Gastrocnemius medialis (tissue), 4 donors: ENCODE data around the gene MZT1. TPM values are rescaled to one million over a fixed set of nuclear protein-coding genes. Genes with fewer than 3 reads are reported as not detected.

Source experiments
- ATAC-seq, 2 donors: fragments of 150-250 bp; one replicate each; pipeline ENCODE4 v1.9.1; 2016
- DNase-seq, 2 donors: peaks; one replicate each; pipeline ENCODE4 v3.0.0-alpha.2; 2019
- H3K27ac ChIP-seq, 4 donors: fragments of 200-600 bp; sonication (generic); 1 replicate in 1 of 4; 2 replicates in 3 of 4; pipeline ENCODE4 v1.5.1; 2016 to 2018; ENCODE audit warnings: mild to moderate bottlenecking in 2 of 4, moderate library complexity in 1 of 4
- H3K27me3 ChIP-seq, 3 donors: fragments of 200-600 bp; sonication (generic) in 2 of 3; 1 replicate in 1 of 3; 2 replicates in 2 of 3; pipeline versions ENCODE4 v1.5.1 to v1.6.0; 2016 to 2019; ENCODE audit warnings: mild to moderate bottlenecking in 1 of 3, moderate library complexity in 1 of 3
- H3K36me3 ChIP-seq, 2 donors: fragments of 200-600 bp; sonication (generic) in 1 of 2; one replicate each; pipeline ENCODE4 v1.5.1; 2017 to 2018
- H3K4me1 ChIP-seq, 2 donors: fragments of 200-600 bp; sonication (generic) in 1 of 2; one replicate each; pipeline ENCODE4 v1.5.1; 2016 to 2017; ENCODE audit warnings: mild to moderate bottlenecking in 2 of 2
- H3K4me3 ChIP-seq, 4 donors: fragments of 200-600 bp; sonication (generic) in 3 of 4; 1 replicate in 1 of 4; 2 replicates in 3 of 4; pipeline ENCODE4 v1.5.1; 2016 to 2019; ENCODE audit warnings: mild to moderate bottlenecking in 2 of 4
- H3K9me3 ChIP-seq, 3 donors: fragments of 200-600 bp; sonication (generic) in 2 of 3; 1 replicate in 1 of 3; 2 replicates in 2 of 3; pipeline ENCODE4 v1.5.1; 2016 to 2019
- POLR2A ChIP-seq, 2 donors: fragments of 450-650 bp; IDR thresholded peaks; one replicate each; pipeline ENCODE4 v1.6.1; 2017; ENCODE audit warnings: antibody characterized with exemption in 2 of 2, mild to moderate bottlenecking in 2 of 2, moderate library complexity in 2 of 2
- in situ Hi-C, 4 donors: fragments of 200-750 bp; cut with MboI; loops; one replicate each; pipeline versions ENCODE4 v1.15.0 to v1.8.0; 2017; ENCODE audit warnings: low sequenced_read_pairs in 4 of 4
- intact Hi-C: fragments of 100-400 bp; cut with DNase I; formaldehyde crosslinking; loops from one replicate; pipeline ENCODE4 v1.15.1; 2023; ENCODE audit warnings: low total_unique reads
- total RNA-seq, 4 donors: library from RNA; depleted of rRNA; stranded (reverse); fragments of >200 nt; gene quantifications; one replicate each; pipeline versions ENCODE4 v1.1.0 to v1.2.3, GENCODE V29; 2016
- TF ChIP-seq, protein P1 (sequence below), 5 experiments: fragments of 450-650 bp in 3 of 5; fragments of 200-600 bp in 2 of 5; sonication (generic) in 2 of 5; IDR thresholded peaks in 4 of 5; conservative IDR thresholded peaks in 1 of 5; 1 replicate in 4 of 5; 2 replicates in 1 of 5; pipeline ENCODE4 v1.5.1; 2016 to 2019; ENCODE audit warnings: antibody characterized with exemption in 5 of 5, mild to moderate bottlenecking in 3 of 5, moderate library complexity in 3 of 5

The MZT1 gene, protein sequence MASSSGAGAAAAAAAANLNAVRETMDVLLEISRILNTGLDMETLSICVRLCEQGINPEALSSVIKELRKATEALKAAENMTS
- 10 to 100 TPM in 2 of 4 donors, 1 to 10 TPM in 2; 7.7 to 17.0 (median 10.7) TPM for total RNA-seq

DNA sequence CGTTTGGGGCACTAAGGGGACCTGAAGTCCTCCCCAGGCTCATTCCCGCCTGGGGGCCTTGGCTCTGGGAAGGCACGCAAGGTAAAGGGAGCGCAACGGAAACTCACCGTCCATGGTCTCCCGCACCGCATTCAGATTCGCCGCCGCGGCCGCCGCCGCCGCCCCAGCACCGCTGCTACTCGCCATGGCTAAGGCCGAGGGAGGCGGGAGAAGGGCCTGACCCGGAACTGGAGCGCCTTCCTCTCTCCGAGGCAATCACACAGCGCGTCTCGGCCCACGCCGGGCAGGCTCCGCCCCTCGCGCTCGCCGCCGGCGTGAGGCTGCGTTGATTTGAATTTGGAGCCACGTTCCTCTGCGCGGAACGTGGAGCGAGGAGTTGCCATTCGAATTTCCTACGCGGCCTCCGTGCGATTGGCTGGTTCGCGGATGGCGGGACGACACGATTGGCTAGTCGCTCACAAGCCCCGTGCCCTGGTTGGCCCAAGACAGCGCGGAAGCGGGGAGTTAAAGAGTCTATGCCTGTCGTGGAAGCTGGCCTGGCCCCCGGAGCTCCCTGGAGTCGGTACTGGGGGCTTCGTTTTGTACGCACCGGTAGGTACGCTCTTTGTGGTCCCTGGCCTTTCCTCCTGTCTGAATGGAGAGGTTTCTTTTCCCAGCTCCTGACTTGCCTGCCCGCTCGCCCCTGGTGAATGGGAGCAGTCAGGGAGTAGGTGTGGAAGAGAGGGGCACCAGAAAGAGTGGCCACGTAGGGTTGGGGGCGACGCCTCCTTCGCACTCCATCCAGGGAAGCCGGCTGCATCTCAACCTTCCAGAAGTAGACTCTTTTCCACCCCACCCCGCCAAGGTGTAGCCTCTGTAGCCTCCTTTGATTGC lies at the start of gene MZT1, which contains the start of gene BORA:
Gene MZT1, minus strand, starts transcription at position 213 of the 873 bp plus-strand sequence. Its CDS starts 27 bp downstream, at position 186.
Gene BORA, plus strand, starts transcription at position 507 of the 873 bp plus-strand sequence. CDS start 1,018 bp downstream, outside the sequence.
- H3K36me3 ChIP-seq = no peaks in the 10 kb centered on the region
- TF ChIP-seq, protein P1, sequence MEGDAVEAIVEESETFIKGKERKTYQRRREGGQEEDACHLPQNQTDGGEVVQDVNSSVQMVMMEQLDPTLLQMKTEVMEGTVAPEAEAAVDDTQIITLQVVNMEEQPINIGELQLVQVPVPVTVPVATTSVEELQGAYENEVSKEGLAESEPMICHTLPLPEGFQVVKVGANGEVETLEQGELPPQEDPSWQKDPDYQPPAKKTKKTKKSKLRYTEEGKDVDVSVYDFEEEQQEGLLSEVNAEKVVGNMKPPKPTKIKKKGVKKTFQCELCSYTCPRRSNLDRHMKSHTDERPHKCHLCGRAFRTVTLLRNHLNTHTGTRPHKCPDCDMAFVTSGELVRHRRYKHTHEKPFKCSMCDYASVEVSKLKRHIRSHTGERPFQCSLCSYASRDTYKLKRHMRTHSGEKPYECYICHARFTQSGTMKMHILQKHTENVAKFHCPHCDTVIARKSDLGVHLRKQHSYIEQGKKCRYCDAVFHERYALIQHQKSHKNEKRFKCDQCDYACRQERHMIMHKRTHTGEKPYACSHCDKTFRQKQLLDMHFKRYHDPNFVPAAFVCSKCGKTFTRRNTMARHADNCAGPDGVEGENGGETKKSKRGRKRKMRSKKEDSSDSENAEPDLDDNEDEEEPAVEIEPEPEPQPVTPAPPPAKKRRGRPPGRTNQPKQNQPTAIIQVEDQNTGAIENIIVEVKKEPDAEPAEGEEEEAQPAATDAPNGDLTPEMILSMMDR (IDR thresholded peaks at IDR 0.05 in 4 of 5, conservative IDR thresholded peaks at IDR 0.05 in 1 of 5) = no peak
- TF ChIP-seq POLR2A (IDR thresholded peaks at IDR 0.05) = peak in 1 of 2 donors; percentile 24
- peak within 1 kb of the TSS; percentile 71 to 81 (median 76) for H3K27ac ChIP-seq
- ATAC-seq = peak; percentile 98
- in situ Hi-C loops (loop anchor here in 1 of 4 donors (5.0 kb wide), 1 partner anchor 55 kb away; the partner anchor contains the start of genes DIS3 and PIBF1), intact Hi-C loops (loop anchor here (1.0 kb wide), 1 partner anchor 55 kb away; the partner anchor contains the start of gene PIBF1)
- DNase-seq = peak; percentile 89 to 94
- H3K4me3 ChIP-seq = peak within 1 kb of the TSS; percentile 75 to 90 (median 82)
- H3K9me3 ChIP-seq = no peaks in the 10 kb centered on the region
- peaks cover 8 to 18% of the 10 kb centered on the region in 2 donors for H3K4me1 ChIP-seq
- H3K27me3 ChIP-seq = no peaks in the 10 kb centered on the region

DNA sequence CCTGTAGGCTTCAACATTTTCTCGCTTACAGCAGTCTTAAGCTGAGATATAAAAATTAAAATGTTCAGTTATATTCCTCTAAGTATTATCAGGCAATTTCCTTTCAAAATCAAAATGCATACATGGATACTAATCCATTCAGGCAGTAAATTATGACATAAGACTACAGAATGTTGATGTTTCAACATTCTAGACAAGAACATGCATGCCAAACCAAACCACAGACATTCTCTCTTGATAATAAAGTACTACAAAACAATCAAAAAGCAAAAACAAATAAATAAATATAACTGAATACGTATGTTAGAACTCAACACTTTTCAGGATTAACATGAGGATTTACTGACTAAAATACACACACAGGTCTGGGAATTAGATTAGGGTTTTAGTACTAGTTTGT lies 46.6 kb upstream of the MZT1 start:
- H3K4me3 ChIP-seq = no peak overlapping the region
- TF ChIP-seq, protein P1 (IDR thresholded peaks at IDR 0.05 in 4 of 5, conservative IDR thresholded peaks at IDR 0.05 in 1 of 5) = no peak
- no peak for TF ChIP-seq POLR2A (IDR thresholded peaks at IDR 0.05)
- in situ Hi-C loops (no loop called here), intact Hi-C loops (no loop called here)
- no peak for DNase-seq
- H3K36me3 ChIP-seq = peaks cover 18 to 93% of the 10 kb centered on the region in 2 donors
- H3K27me3 ChIP-seq = no peaks in the 10 kb centered on the region
- no peaks in the 10 kb centered on the region for H3K9me3 ChIP-seq
- H3K27ac ChIP-seq = no peak overlapping the region
- ATAC-seq = no peak
- no peaks in the 10 kb centered on the region for H3K4me1 ChIP-seq

DNA sequence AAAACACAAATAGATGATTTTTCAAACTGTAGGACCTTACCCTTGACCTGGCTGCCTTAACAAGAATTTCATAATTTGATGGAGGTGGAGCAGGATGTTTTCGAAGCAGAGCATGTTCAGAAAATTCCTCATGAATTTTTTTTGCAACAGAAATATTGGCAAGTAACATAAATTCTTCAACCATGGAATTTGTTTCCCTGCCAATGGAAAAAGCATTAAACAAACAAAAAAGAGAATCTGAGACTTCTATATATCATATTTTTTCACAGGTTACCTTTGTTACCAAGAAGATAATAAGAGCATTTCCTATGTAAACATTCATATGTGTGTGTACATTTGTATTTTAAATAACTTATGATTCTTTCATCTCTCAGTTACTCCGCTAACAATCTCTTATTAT lies 36.0 kb upstream of the MZT1 start:
- Histone ChIP-seq H3K9me3 (no peaks in the 10 kb centered on the region), H3K4me3 (no peak overlapping the region), H3K36me3 (peaks cover 5 to 97% of the 10 kb centered on the region in 2 donors), H3K4me1 (no peaks in the 10 kb centered on the region), H3K27ac (no peak overlapping the region), H3K27me3 (no peaks in the 10 kb centered on the region)
- ATAC-seq = no peak
- no peak for DNase-seq
- intact Hi-C loops = no loop called here
- TF ChIP-seq, protein P1 (IDR thresholded peaks at IDR 0.05 in 4 of 5, conservative IDR thresholded peaks at IDR 0.05 in 1 of 5) = no peak
- no peak for TF ChIP-seq POLR2A (IDR thresholded peaks at IDR 0.05)
- in situ Hi-C loops = no loop called here

DNA sequence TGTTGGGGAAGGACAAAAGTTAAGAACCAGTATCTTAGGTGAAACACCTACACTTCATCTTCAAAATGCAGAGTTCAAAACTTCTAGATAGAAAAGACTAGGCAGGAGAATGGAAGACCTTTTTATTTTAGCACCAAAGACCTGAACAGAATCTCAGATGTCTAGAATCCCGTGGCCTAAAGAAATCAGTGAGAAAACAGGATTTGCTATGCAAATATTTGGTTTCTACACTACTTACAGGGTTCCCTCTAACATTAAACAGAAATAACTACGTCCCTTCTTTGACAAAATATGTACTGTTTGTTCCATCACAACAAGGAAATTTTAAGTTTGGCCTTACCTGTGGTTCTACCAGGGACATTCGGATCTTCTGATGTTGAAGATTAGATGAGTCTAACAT lies 32.8 kb upstream of the MZT1 start:
- intact Hi-C loops (no loop called here), in situ Hi-C loops (no loop called here)
- TF ChIP-seq, protein P1 (IDR thresholded peaks at IDR 0.05 in 4 of 5, conservative IDR thresholded peaks at IDR 0.05 in 1 of 5) = no peak
- TF ChIP-seq POLR2A (IDR thresholded peaks at IDR 0.05) = no peak
- no peaks in the 10 kb centered on the region for H3K9me3 ChIP-seq
- H3K4me1 ChIP-seq = no peaks in the 10 kb centered on the region
- H3K36me3 ChIP-seq = peaks cover 5 to 85% of the 10 kb centered on the region in 2 donors
- no peaks in the 10 kb centered on the region for H3K27me3 ChIP-seq
- ATAC-seq (no peak), DNase-seq (no peak)
- no peak overlapping the region for H3K4me3 ChIP-seq
- no peak overlapping the region for H3K27ac ChIP-seq
